ENCODE data around the gene GNE.

The GNE gene

DNA sequence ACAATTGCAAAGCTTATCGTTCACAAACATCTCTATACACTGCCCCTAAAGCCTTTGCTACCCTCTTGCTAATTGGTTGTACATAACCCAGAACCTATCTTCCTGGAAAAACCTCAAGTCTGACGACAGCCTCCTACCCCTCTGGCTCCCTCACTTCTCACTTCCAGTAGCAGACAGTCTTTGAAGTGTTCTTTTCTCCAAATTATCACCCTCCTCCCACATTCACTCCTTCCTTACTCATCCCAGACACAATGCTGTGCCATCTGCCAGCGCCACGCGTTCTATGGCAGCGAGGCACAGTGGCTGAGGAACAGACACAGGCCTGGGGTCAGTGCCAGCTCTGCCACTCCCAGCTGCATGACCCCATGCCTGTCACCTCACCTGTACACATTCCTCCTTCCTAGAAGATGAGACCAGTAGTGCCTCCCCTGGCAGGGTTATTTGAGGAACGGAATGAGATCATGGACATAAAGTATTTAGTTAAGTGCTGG lies 39.8 kb downstream of the GNE start:
- H3K4me3 ChIP-seq (ENCODE audit: low read depth, low read length), result no peak overlapping the region
- H3K27me3 ChIP-seq (ENCODE audit: control insufficient read depth, insufficient read depth, low read length), result no peaks in the 10 kb centered on the region
- H3K9me3 ChIP-seq (ENCODE audit: control insufficient read depth, insufficient read depth, low read length), result no peaks in the 10 kb centered on the region
- peaks cover 24% of the 10 kb centered on the region for H3K36me3 ChIP-seq (ENCODE audit: control insufficient read depth, insufficient read depth, low read length)
- H3K4me1 ChIP-seq (ENCODE audit: control insufficient read depth, insufficient read depth, low read length), result no peaks in the 10 kb centered on the region
- H3K9ac ChIP-seq (ENCODE audit: low read depth, low read length), result no peak overlapping the region

DNA sequence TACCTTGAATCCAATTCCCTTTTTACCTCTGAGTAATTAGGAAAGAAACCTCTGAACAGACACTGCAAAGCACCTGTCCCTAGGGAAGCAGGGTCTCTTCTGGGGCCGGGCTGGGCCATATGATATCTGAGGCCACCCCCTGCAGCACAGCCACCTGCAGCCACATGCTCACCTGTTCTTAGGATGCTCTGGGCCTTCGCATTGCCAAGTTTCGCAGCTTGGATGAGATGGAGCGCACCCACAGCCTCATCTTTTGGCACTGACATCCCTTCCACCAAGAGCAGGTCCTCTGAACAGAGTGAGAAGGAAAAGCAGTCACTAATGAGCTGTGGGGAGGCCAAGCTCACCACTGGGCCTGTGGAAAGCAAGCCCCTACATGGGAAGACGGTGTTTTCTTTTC lies 40.2 kb downstream of the GNE start:
- Histone ChIP-seq H3K4me1 (ENCODE audit: control insufficient read depth, insufficient read depth, low read length) (no peaks in the 10 kb centered on the region), H3K9me3 (ENCODE audit: control insufficient read depth, insufficient read depth, low read length) (no peaks in the 10 kb centered on the region), H3K36me3 (ENCODE audit: control insufficient read depth, insufficient read depth, low read length) (peaks cover 24% of the 10 kb centered on the region), H3K9ac (ENCODE audit: low read depth, low read length) (no peak overlapping the region), H3K4me3 (ENCODE audit: low read depth, low read length) (no peak overlapping the region), H3K27me3 (ENCODE audit: control insufficient read depth, insufficient read depth, low read length) (no peaks in the 10 kb centered on the region)

DNA sequence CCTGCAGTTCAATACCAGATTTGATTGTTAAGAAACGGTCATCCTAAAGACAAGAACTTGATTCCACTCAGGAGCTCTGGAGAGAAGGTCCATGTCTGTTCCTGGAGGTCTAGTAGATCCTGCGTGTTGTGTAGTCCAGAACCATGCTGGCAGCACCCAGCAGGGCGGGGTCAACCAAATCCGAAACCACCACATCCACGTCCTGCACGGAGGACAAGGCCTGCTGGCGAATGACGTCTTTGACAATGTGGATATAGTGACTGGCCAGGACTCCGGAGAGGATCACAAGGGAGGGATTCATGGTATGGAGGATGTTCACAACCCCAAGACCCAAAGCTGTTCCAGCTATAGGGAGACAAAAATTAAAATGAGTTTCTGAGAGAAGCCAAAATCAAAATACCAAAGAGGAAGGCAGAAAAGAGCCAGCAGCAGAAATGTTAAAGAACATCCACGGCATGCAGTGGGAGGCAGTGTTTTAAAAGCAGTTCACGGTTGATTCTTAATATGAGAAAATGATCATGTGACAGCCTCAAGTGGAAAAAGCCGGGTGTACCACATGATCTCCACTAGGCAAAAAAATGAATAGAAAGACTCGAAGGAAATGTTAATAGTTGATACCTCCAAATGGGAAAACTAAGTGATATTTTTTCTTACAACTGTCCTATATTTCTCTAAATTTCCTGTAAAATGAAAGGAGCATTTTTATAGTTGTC lies 40.8 kb downstream of the GNE start:
- no peak overlapping the region for H3K9ac ChIP-seq (ENCODE audit: low read depth, low read length)
- no peaks in the 10 kb centered on the region for H3K9me3 ChIP-seq (ENCODE audit: control insufficient read depth, insufficient read depth, low read length)
- H3K4me3 ChIP-seq (ENCODE audit: low read depth, low read length), result no peak overlapping the region
- no peaks in the 10 kb centered on the region for H3K27me3 ChIP-seq (ENCODE audit: control insufficient read depth, insufficient read depth, low read length)
- no peaks in the 10 kb centered on the region for H3K4me1 ChIP-seq (ENCODE audit: control insufficient read depth, insufficient read depth, low read length)
- H3K36me3 ChIP-seq (ENCODE audit: control insufficient read depth, insufficient read depth, low read length), result peaks cover 24% of the 10 kb centered on the region

DNA sequence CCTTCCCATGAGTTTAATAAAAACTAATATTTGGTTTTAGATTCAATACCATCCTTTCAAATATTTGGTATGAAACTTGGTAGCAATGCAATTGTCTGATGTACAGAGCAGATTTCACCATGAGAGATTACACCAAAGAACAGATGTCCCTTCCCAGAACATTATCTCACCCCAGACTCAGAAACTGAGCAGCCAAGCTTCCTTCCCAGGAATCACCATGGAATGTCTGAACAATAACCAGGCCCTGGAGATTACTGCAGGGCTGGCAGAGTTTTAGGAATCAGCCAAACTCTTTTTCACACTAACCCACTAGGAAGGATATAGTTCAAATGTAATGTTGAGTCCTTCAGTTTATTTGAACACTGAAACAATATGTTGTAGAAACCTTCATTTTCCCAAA lies 43.7 kb downstream of the GNE start:
- no peaks in the 10 kb centered on the region for H3K4me1 ChIP-seq (ENCODE audit: control insufficient read depth, insufficient read depth, low read length)
- no peak overlapping the region for H3K9ac ChIP-seq (ENCODE audit: low read depth, low read length)
- H3K9me3 ChIP-seq (ENCODE audit: control insufficient read depth, insufficient read depth, low read length), result no peaks in the 10 kb centered on the region
- no peaks in the 10 kb centered on the region for H3K27me3 ChIP-seq (ENCODE audit: control insufficient read depth, insufficient read depth, low read length)
- H3K4me3 ChIP-seq (ENCODE audit: low read depth, low read length), result no peak overlapping the region
- peaks cover 28% of the 10 kb centered on the region for H3K36me3 ChIP-seq (ENCODE audit: control insufficient read depth, insufficient read depth, low read length)

DNA sequence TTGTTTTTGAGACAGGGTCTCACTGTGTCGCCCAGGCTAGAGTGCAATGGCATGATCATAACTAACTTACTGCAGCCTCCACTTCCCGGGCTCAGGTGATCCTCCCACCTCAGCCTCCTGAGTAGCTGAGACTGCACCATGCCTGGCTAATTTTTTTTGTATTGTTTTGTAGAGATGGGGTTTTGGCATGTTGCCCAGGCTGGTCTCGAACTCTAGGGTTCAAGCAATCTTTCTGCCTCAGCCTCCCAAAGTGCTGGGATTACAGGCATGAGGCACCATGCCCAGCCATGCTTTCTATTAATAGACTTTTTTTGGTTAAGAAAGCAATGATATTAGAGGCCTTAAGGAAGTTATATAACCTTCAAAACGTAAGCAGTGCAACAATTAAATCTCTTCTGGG lies 44.3 kb downstream of the GNE start:
- H3K9ac ChIP-seq (ENCODE audit: low read depth, low read length), result no peak overlapping the region
- no peak overlapping the region for H3K4me3 ChIP-seq (ENCODE audit: low read depth, low read length)
- H3K9me3 ChIP-seq (ENCODE audit: control insufficient read depth, insufficient read depth, low read length), result no peaks in the 10 kb centered on the region
- no peaks in the 10 kb centered on the region for H3K4me1 ChIP-seq (ENCODE audit: control insufficient read depth, insufficient read depth, low read length)
- no peaks in the 10 kb centered on the region for H3K27me3 ChIP-seq (ENCODE audit: control insufficient read depth, insufficient read depth, low read length)
- H3K36me3 ChIP-seq (ENCODE audit: control insufficient read depth, insufficient read depth, low read length), result peaks cover 26% of the 10 kb centered on the region

DNA sequence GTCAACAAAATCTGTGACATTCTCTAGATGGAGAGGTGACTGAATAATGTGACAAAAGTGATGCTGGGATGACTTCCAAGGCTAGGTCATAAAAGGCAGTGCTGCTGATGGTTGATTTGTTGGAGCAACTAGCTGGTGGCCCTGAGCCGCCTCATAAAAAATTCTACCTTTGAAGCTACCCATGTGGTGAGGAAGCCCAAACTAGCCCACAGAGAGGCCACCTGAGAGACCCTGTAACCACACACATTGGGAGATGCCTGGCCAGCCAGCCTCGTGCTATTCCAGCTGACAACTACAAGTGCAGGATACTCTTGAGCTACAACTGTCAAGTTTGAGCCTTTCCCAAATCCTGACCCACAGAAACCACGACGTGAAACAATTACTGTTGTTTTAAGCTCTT lies 44.9 kb downstream of the GNE start:
- Histone ChIP-seq H3K9ac (ENCODE audit: low read depth, low read length) (no peak overlapping the region), H3K4me3 (ENCODE audit: low read depth, low read length) (no peak overlapping the region), H3K4me1 (ENCODE audit: control insufficient read depth, insufficient read depth, low read length) (no peaks in the 10 kb centered on the region), H3K36me3 (ENCODE audit: control insufficient read depth, insufficient read depth, low read length) (peaks cover 24% of the 10 kb centered on the region), H3K9me3 (ENCODE audit: control insufficient read depth, insufficient read depth, low read length) (no peaks in the 10 kb centered on the region), H3K27me3 (ENCODE audit: control insufficient read depth, insufficient read depth, low read length) (no peaks in the 10 kb centered on the region)

DNA sequence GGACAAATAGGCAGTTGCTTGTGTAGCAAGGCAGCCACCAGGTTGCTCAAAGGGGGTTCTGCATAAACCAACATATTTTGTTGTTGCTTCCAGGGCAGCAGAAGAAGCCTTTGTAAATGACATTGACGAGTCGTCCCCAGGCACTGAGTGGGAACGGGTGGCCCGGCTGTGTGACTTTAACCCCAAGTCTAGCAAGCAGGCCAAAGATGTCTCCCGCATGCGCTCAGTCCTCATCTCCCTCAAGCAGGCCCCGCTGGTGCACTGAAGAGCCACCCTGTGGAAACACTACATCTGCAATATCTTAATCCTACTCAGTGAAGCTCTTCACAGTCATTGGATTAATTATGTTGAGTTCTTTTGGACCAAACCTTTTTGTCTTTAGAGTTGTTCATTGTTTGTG lies 46.7 kb downstream of the GNE start:
- Histone ChIP-seq H3K9ac (ENCODE audit: low read depth, low read length) (no peak overlapping the region), H3K9me3 (ENCODE audit: control insufficient read depth, insufficient read depth, low read length) (no peaks in the 10 kb centered on the region), H3K36me3 (ENCODE audit: control insufficient read depth, insufficient read depth, low read length) (peaks cover 27% of the 10 kb centered on the region), H3K27me3 (ENCODE audit: control insufficient read depth, insufficient read depth, low read length) (no peaks in the 10 kb centered on the region), H3K4me3 (ENCODE audit: low read depth, low read length) (no peak overlapping the region), H3K4me1 (ENCODE audit: control insufficient read depth, insufficient read depth, low read length) (no peaks in the 10 kb centered on the region)

DNA sequence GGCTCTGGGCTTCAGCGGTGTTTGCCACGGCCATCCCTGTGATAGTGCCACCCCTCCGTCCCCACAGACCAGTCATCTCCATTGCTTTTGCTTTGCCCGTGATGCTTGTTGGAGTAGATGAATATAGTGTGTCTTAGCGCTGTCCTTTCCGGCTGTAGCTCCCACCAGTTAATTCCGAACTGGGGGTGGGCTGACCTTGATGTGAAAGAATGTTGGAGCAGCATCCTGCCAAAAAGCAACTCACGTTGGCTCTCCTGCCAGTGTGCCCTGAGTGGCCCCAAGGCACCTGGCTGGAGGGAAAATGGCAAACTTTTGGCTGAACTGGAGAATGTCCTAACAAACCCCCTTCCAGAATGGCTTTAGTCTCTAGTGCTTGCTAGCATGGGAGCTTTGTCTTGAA lies 47.5 kb downstream of the GNE start:
- H3K4me1 ChIP-seq (ENCODE audit: control insufficient read depth, insufficient read depth, low read length), result no peaks in the 10 kb centered on the region
- no peak overlapping the region for H3K9ac ChIP-seq (ENCODE audit: low read depth, low read length)
- H3K9me3 ChIP-seq (ENCODE audit: control insufficient read depth, insufficient read depth, low read length), result no peaks in the 10 kb centered on the region
- H3K36me3 ChIP-seq (ENCODE audit: control insufficient read depth, insufficient read depth, low read length), result peaks cover 31% of the 10 kb centered on the region
- H3K27me3 ChIP-seq (ENCODE audit: control insufficient read depth, insufficient read depth, low read length), result no peaks in the 10 kb centered on the region
- H3K4me3 ChIP-seq (ENCODE audit: low read depth, low read length), result no peak overlapping the region

DNA sequence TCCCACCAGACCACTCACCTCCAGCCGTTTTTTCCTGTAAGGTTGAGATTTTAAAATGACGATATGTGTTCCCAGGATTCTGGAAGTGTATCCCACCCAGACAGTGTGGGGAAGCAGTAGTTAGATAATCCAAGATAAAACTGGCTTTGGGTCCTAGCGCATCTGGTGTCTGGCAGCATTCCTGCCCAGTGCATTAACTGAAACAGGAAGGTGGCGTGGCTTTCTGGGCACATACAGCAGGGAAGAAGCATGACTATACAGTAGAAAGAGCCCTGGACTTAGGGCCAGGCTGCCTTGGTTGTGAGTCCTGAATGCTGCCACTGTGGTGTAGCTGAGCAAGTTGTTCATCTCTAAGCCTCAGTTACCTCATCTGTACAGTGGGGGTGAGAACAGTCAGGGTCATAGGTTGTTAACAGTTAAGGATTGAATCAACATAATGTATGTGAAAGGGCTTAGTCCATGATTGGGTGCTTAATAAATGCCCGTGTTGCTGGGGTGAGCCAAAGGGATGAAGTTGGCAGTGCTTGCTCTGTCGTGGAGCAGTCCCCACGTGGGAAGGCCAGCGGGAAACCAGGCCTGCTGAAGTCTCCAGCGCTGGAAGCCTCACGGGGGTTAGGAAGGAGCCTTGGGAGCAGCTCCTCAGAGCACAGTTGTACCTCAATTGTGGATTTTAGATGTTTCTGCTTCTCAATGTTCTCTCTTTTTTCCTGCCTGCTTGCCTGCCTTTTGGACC lies 49.6 kb downstream of the GNE start:
- Histone ChIP-seq H3K9ac (ENCODE audit: low read depth, low read length) (no peak overlapping the region), H3K27me3 (ENCODE audit: control insufficient read depth, insufficient read depth, low read length) (no peaks in the 10 kb centered on the region), H3K4me3 (ENCODE audit: low read depth, low read length) (no peak overlapping the region), H3K4me1 (ENCODE audit: control insufficient read depth, insufficient read depth, low read length) (no peaks in the 10 kb centered on the region), H3K36me3 (ENCODE audit: control insufficient read depth, insufficient read depth, low read length) (peaks cover 47% of the 10 kb centered on the region), H3K9me3 (ENCODE audit: control insufficient read depth, insufficient read depth, low read length) (no peaks in the 10 kb centered on the region)

DNA sequence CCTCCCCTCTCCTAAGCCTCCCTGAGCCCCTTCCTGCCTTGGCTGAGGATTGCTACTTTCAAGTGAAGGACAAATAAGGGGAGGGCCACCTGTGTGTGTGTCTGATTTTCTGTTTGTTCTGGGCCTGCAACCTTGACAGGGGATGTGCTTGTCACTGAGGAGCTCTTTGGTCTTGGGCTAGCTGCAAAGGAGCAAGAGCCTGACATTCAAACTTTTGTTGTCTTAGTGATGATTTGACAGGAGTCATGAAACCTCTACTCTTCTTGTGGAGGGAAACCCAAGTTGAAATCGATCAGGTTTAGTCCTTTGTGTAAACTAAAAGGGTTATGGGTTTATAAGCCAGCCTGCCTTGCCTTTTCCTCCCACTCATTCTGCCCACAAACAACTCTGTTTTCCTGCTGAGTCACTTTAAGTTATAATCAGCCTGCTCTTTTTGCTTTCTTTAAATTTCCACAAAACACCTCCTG lies 50.7 kb downstream of the GNE start:
- H3K4me1 ChIP-seq (ENCODE audit: control insufficient read depth, insufficient read depth, low read length), result no peaks in the 10 kb centered on the region
- no peaks in the 10 kb centered on the region for H3K9me3 ChIP-seq (ENCODE audit: control insufficient read depth, insufficient read depth, low read length)
- no peak overlapping the region for H3K9ac ChIP-seq (ENCODE audit: low read depth, low read length)
- no peak overlapping the region for H3K4me3 ChIP-seq (ENCODE audit: low read depth, low read length)
- H3K36me3 ChIP-seq (ENCODE audit: control insufficient read depth, insufficient read depth, low read length), result peaks cover 51% of the 10 kb centered on the region
- H3K27me3 ChIP-seq (ENCODE audit: control insufficient read depth, insufficient read depth, low read length), result no peaks in the 10 kb centered on the region

DNA sequence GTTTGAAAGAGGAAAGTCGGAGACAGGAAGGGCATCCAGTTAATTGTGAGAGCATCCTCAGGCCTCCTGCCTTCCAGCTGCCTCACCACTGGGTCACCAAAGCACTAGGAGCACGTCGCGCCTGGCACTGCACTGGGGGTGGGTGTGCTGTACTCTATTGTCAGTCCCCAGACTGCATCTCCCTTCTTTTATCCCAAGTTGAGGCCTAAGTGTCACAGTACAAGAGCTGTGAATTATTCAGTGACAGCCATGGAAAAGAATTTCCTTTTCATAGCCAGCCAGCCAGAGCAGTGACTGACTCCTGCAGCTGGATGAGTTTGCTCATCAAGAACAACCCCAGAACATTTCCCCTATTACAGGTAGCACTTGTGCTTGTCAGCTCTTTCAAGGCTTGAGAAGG lies 51.2 kb downstream of the GNE start:
- peaks cover 51% of the 10 kb centered on the region for H3K36me3 ChIP-seq (ENCODE audit: control insufficient read depth, insufficient read depth, low read length)
- no peak overlapping the region for H3K9ac ChIP-seq (ENCODE audit: low read depth, low read length)
- no peaks in the 10 kb centered on the region for H3K27me3 ChIP-seq (ENCODE audit: control insufficient read depth, insufficient read depth, low read length)
- H3K4me3 ChIP-seq (ENCODE audit: low read depth, low read length), result no peak overlapping the region
- H3K9me3 ChIP-seq (ENCODE audit: control insufficient read depth, insufficient read depth, low read length), result no peaks in the 10 kb centered on the region
- no peaks in the 10 kb centered on the region for H3K4me1 ChIP-seq (ENCODE audit: control insufficient read depth, insufficient read depth, low read length)

DNA sequence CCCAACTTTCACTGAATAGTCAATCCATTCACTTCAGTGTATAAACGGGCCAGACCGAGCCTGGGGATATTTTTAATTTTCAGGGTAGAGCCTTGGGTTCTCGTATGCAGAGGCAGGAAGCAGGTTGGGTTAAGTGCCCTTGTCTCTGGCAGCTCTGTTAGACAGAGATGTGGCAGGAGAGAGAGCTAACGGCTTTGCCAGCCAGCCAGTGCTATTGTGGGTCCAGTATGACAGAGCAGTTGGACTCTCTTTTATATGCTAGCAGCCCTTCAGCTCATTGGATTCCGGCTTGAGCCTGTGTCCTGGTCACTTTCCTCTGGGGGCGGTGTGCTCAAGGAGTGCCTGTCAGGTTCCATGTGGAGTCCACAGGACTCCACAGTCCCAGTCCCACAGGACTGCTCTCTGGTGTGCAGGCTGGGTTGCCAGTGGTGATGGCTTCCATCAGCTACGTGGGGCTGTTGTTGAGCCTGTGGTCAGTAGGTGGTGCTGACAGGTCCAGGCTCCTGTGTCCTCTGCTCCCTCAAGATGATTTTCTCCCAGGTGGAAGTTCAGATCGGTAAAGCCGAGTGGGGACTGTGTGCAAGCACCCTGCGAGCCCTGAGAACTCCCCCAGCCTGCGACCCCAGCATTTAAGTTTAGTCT lies 53.2 kb downstream of the GNE start:
- no peaks in the 10 kb centered on the region for H3K4me1 ChIP-seq (ENCODE audit: control insufficient read depth, insufficient read depth, low read length)
- no peak overlapping the region for H3K9ac ChIP-seq (ENCODE audit: low read depth, low read length)
- no peaks in the 10 kb centered on the region for H3K9me3 ChIP-seq (ENCODE audit: control insufficient read depth, insufficient read depth, low read length)
- H3K36me3 ChIP-seq (ENCODE audit: control insufficient read depth, insufficient read depth, low read length), result peaks cover 54% of the 10 kb centered on the region
- no peaks in the 10 kb centered on the region for H3K27me3 ChIP-seq (ENCODE audit: control insufficient read depth, insufficient read depth, low read length)
- H3K4me3 ChIP-seq (ENCODE audit: low read depth, low read length), result no peak overlapping the region

All from iPS-15b (cell line).